HUES6 (cell line): ENCODE data around the gene TAS2R5.
"Not testable (repeated sequence)": the region's sequence is repeated elsewhere in the genome, so short reads cannot be mapped to it uniquely, and the experiment has no call there.

Experiments
- H3K27ac ChIP-seq: 2 replicates; pipeline ENCODE4 v1.7.0; 2013; ENCODE audit warnings: low read depth, mild to moderate bottlenecking, low read length, inconsistent platforms
- H3K27me3 ChIP-seq: 2 replicates; pipeline ENCODE4 v1.6.1; 2013; ENCODE audit warnings: low read length; ENCODE audit not compliant: control insufficient read depth, insufficient read depth
- H3K36me3 ChIP-seq: 2 replicates; pipeline ENCODE4 v1.6.1; 2013; ENCODE audit warnings: low read length; ENCODE audit not compliant: control insufficient read depth, insufficient read depth
- H3K4me1 ChIP-seq: 2 replicates; pipeline ENCODE4 v1.6.1; 2013; ENCODE audit warnings: low read length; ENCODE audit not compliant: control insufficient read depth, insufficient read depth
- H3K4me3 ChIP-seq: 2 replicates; pipeline ENCODE4 v1.5.1; 2013; ENCODE audit warnings: low read depth, low read length
- H3K9ac ChIP-seq: one replicate; pipeline ENCODE4 v1.6.1; 2013; ENCODE audit warnings: mild to moderate bottlenecking, low read length
- H3K9me3 ChIP-seq: 2 replicates; pipeline ENCODE4 v1.6.1; 2013; ENCODE audit warnings: low read depth, low read length; ENCODE audit not compliant: control insufficient read depth, insufficient read depth

The TAS2R5 gene, protein sequence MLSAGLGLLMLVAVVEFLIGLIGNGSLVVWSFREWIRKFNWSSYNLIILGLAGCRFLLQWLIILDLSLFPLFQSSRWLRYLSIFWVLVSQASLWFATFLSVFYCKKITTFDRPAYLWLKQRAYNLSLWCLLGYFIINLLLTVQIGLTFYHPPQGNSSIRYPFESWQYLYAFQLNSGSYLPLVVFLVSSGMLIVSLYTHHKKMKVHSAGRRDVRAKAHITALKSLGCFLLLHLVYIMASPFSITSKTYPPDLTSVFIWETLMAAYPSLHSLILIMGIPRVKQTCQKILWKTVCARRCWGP

DNA sequence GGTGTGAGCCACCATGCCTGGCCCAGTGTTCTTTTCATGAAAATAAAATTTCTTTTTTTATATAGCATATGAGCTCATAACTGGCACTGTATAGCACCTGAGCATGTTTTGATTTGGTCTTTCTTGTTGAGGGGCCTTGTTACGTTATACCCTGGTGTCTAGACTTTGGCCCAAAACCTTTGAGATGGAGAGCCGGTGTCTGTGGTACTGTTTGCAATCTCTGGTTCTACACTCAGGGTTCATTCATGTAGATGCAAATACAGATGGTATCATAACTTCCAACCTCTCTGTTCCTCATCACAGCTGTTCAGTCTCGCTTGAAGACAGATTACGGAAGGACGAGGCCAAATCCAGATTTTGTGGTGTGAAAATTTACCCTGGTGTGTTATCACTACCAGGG is at the start of gene TAS2R5:
Gene TAS2R5, plus strand, starts transcription at position 301 of the 400 bp plus-strand sequence. CDS start 145 bp downstream, outside the sequence.
- H3K9me3 ChIP-seq: no peaks in the 10 kb centered on the region
- H3K36me3 ChIP-seq: peaks cover 4% of the 10 kb centered on the region; the same call in 1 of the 2 replicates
- no peak within 1 kb of the TSS for H3K9ac ChIP-seq
- no peak within 1 kb of the TSS for H3K27ac ChIP-seq
- H3K4me1 ChIP-seq: no peaks in the 10 kb centered on the region
- no peak within 1 kb of the TSS for H3K4me3 ChIP-seq
- no peaks in the 10 kb centered on the region for H3K27me3 ChIP-seq

DNA sequence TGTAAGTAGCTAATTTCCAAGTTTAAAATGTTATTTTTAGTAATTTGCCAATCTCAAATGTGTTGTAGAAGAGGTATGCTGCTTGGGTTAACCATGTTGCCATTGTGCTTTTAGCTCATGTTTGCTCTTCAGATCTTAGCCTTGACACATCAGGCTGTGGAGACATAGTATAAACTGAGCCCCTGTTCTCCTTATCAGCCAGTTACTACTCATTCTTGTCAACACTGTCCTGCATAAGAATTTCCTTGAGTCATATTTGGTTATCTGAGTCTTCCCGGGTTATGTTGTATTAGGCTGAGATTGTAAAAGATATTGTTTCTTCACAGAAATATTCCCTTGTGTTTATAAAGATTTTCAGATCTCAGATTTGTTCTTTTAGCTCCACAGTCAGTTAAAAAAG is 47.8 kb upstream of the TAS2R5 start:
- Histone ChIP-seq H3K9ac (no peak overlapping the region), H3K36me3 (peaks cover 80% of the 10 kb centered on the region), H3K4me1 (peaks cover 4% of the 10 kb centered on the region; the same call in 1 of the 2 replicates), H3K9me3 (no peaks in the 10 kb centered on the region), H3K27me3 (no peaks in the 10 kb centered on the region), H3K4me3 (no peak overlapping the region), H3K27ac (no peak overlapping the region)

DNA sequence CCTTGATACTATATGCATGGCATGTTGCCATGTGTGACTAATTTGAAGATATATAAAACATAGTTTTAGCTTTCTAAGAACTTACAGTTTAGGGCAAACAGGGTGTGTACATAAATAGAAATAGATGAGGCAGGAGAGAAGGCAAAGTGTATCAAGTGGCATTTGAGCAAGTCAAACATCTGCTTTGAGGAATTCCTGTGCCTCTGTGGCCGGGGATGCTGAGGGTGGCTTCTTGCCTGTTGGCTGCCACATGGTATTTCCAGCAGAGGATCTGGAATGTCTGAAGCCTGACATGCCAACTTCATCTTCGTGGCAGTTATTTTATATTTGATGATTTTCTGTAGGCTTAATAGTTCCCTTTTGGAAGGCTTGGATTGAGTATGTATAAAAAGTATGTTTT is 45.9 kb upstream of the TAS2R5 start:
- peaks cover 2% of the 10 kb centered on the region; the same call in 1 of the 2 replicates for H3K4me1 ChIP-seq
- H3K27me3 ChIP-seq: no peaks in the 10 kb centered on the region
- no peaks in the 10 kb centered on the region; the same call in 1 of the 2 replicates for H3K9me3 ChIP-seq
- no peak overlapping the region for H3K9ac ChIP-seq
- no peak overlapping the region for H3K27ac ChIP-seq
- H3K4me3 ChIP-seq: no peak overlapping the region
- peaks cover 96% of the 10 kb centered on the region for H3K36me3 ChIP-seq

DNA sequence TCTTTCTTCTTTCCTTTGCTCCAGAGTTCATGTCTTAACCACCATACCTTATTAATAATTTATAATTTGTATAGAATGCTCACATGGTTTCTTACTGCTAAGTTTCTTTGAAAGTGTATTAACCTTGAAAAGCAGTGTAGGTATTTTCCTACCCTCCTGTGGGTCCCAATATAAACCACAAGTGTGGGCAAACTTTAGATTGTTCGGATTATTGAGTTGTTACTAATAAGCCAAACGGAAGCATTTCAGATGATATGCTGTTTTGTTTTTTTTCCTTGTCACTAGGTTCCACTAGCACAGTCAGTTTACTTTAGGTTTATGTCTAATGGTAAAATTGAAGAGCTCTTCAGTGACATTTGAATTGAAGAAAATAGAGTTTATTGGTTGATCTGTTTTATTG is 41.6 kb upstream of the TAS2R5 start:
- Histone ChIP-seq H3K4me3 (no peak overlapping the region), H3K4me1 (no peaks in the 10 kb centered on the region), H3K27me3 (no peaks in the 10 kb centered on the region), H3K36me3 (peaks cover 97% of the 10 kb centered on the region), H3K9me3 (peaks cover 28% of the 10 kb centered on the region), H3K27ac (no peak overlapping the region), H3K9ac (no peak overlapping the region)

DNA sequence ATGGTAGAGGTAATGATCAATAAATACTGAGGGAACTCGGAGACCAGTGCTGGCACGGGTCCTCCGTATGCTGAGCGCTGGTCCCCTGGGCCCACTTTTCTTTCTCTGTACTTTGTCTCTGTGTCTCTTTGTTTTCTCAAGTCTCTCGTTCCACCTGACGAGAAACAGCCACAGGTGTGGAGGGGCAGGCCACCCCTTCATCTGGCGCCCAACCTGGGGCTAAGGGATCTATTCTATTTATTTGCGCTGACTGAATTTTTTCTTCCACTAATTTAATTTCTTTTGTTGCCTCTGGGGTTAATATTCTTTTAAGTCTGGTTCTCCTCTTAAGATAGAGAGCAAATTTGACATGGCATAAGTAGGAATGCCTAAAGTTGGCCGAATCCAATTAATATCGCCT is 38.1 kb upstream of the TAS2R5 start:
- H3K36me3 ChIP-seq: peaks cover 92% of the 10 kb centered on the region
- not testable (repeated sequence) for H3K4me3 ChIP-seq, H3K27ac ChIP-seq, H3K9ac ChIP-seq, H3K27me3 ChIP-seq, H3K4me1 ChIP-seq
- peaks cover 28% of the 10 kb centered on the region for H3K9me3 ChIP-seq

DNA sequence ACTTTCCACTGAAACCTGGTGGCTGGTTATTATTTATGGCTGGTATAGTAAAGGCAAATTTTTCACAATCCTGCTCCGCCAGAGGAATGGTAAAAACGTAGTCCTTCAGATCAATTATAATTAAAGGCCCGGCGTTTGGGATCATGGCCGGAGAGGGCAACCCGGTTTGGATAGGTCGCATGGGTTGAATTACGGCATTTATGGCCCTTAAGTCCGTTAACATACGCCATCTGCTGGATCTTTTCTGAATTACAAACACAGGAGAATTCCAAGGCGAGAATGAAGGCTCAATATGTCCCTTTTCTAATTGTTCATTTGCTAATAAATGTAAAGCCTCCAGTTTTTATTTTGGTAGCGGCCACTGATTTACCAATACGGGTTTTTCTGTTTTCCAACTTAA is 37.4 kb upstream of the TAS2R5 start:
- H3K27me3 ChIP-seq: no peaks in the 10 kb centered on the region
- no peak overlapping the region for H3K9ac ChIP-seq
- H3K27ac ChIP-seq: no peak overlapping the region
- H3K4me3 ChIP-seq: no peak overlapping the region
- no peaks in the 10 kb centered on the region for H3K4me1 ChIP-seq
- H3K9me3 ChIP-seq: peaks cover 28% of the 10 kb centered on the region
- peaks cover 95% of the 10 kb centered on the region for H3K36me3 ChIP-seq

DNA sequence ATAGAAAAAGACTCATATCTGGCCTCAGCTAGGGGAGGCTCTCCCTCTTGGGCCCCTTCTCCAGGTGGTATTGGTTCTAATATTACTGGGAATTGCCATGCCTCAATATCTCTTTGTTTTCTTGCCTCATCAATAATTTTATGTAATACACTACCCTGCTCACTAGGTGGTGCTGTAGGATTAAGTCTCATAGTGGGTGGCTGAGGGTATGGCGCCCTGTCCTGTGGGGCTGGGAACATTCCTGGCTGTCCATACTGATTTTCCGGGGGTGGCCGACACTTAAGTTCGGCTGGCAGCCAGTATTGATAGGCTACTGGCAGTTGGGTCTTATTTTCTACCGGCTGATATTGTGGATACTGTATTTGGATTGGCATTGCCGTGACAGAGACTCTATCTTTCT is 35.1 kb upstream of the TAS2R5 start:
- Histone ChIP-seq H3K27ac (no peak overlapping the region), H3K9me3 (peaks cover 25% of the 10 kb centered on the region), H3K36me3 (peaks cover 91% of the 10 kb centered on the region), H3K9ac (no peak overlapping the region), H3K4me3 (no peak overlapping the region), H3K4me1 (no peaks in the 10 kb centered on the region), H3K27me3 (no peaks in the 10 kb centered on the region)

DNA sequence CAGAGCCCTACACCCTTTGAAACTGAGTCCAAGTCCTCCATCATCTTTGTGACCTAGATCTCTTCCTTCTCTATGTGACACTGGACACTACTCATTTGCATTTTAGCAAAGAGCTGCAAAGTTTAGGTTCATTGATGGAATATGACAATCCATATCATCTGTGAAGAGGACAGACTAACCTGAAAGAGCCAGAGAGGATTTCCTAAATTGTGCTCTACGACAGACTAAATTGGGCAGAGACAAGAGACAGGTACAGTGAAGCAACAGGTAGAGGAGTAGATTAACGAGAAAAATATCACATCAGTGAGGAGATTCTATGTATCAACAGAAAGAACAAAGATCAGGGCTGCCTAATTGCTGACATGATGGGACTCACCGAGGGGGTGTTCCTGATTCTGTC is 26.2 kb upstream of the TAS2R5 start, which contains the start of gene TAS2R3:
Gene TAS2R3, plus strand, starts transcription at position 301 of the 400 bp plus-strand sequence. Its CDS starts 62 bp downstream, at position 363.
- Histone ChIP-seq H3K27ac (no peak within 1 kb of the TSS), H3K27me3 (no peaks in the 10 kb centered on the region), H3K9ac (no peak within 1 kb of the TSS), H3K36me3 (peaks cover 48% of the 10 kb centered on the region), H3K4me1 (no peaks in the 10 kb centered on the region; the same call in 1 of the 2 replicates), H3K4me3 (no peak within 1 kb of the TSS), H3K9me3 (no peaks in the 10 kb centered on the region)

DNA sequence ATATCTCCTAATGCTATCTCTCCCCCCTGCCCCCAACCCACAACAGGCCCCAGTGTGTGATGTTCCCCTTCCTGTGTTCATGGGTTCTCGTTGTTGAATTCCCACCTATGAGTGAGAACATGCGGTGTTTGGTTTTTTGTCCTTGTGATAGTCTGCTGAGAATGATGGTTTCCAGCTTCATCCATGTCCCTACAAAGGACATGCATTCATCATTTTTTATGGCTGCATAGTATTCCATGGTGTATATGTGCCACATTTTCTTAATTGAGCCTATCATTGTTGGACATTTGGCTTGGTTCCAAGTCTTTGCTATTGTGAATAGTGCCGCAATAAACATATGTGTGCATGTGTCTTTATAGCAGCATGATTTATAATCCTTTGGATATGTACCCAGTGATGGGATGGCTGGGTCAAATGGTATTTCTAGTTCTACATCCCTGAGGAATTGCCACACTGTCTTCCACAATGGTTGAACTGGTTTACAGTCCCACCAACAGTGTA is 19.9 kb upstream of the TAS2R5 start:
- not testable (repeated sequence) for H3K36me3 ChIP-seq, H3K4me3 ChIP-seq, H3K4me1 ChIP-seq, H3K9ac ChIP-seq, H3K9me3 ChIP-seq, H3K27ac ChIP-seq, H3K27me3 ChIP-seq

DNA sequence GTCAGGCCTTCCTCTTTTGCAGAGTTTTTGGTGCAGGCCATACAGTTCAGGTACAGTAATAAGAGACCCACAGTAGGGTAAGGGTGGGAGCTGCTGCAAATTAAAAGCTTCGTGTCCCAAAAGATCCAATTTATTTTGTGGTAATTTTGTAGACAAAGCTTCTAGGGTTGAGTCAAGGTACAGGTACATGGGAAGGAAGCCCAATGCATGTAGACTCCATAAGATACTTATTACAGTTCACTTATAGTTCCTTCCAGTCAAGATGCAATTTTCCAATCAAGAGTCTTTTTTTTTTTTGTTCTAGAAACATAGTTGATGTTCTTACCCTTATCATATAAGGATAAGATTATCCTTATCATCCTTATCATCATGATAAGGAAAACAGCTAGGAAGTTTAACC is 13.6 kb upstream of the TAS2R5 start, which contains the start of gene TAS2R4:
Gene TAS2R4, plus strand, starts transcription at position 301 of the 400 bp plus-strand sequence. CDS start 1,815 bp downstream, outside the sequence.
- Histone ChIP-seq H3K4me1 (no peaks in the 10 kb centered on the region), H3K27me3 (no peaks in the 10 kb centered on the region), H3K9ac (no peak within 1 kb of the TSS), H3K4me3 (no peak within 1 kb of the TSS), H3K36me3 (peaks cover 22% of the 10 kb centered on the region), H3K27ac (no peak within 1 kb of the TSS), H3K9me3 (peaks cover 7% of the 10 kb centered on the region)

DNA sequence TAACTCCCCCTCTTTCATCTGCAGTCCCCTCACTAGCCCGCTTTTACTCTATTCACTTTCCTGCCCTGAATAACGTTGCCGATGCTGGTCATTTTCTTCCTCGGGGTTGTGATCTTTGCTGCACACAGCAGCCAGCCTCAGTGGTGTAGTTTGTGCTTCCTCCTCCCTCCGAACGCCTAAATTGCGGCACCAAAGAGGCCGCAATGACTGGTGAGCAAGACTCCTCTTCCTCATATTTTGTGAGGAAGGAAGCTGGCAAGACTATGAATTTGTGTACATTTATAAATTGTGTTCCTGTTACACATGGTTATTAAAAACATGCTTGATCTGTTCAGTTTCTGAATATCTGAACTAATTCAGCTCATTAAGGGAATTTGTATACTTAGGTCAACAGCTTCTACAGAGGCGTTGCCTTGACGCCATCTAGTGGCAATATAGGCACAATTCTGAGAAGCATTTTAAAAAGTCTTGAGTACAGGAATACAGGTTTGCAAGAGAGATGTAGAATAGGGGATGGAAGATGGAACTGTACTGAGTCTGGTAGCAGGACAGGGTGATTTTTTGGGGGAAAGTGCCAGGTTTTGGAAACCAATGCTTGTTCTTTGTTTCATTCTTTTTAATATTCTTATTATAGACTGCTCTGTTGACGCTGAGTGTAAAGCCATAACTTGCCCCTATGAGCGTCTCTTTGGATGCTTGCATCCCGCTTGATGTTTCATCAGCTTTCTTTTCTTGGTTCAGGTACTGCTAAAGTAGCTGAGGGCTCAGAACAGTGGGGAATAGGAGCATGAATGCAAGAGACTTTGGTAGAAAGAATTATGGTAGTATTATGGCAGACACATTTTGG is 4.1 kb upstream of the TAS2R5 start:
- H3K9me3 ChIP-seq: no peaks in the 10 kb centered on the region
- H3K27ac ChIP-seq: no peak overlapping the region

More for the DNA sequence above, 4.1 kb upstream of the TAS2R5 start:
- H3K4me1 ChIP-seq: no peaks in the 10 kb centered on the region
- no peak overlapping the region for H3K4me3 ChIP-seq
- H3K9ac ChIP-seq: no peak overlapping the region
- H3K27me3 ChIP-seq: no peaks in the 10 kb centered on the region
- peaks cover 4% of the 10 kb centered on the region; the same call in 1 of the 2 replicates for H3K36me3 ChIP-seq
